PFSK-1 (cell line): ENCODE measurements around the gene RLN3.

Experiments used
- POLR2AphosphoS5 ChIP-seq: IDR thresholded peaks from 2 replicates; pipeline ENCODE4 v1.6.1; 2012; ENCODE audit warnings: low read depth, mild to moderate bottlenecking, control low read depth, low read length, moderate library complexity
- SIN3A ChIP-seq: IDR thresholded peaks from 2 replicates; pipeline ENCODE4 v1.6.1; 2012; ENCODE audit warnings: mild to moderate bottlenecking, low read length, moderate library complexity, borderline replicate concordance; ENCODE audit not compliant: insufficient read depth
- TAF1 ChIP-seq: IDR thresholded peaks from 2 replicates; pipeline ENCODE4 v1.6.1; 2012; ENCODE audit warnings: low read length, control low read depth, borderline replicate concordance; ENCODE audit not compliant: insufficient read depth
- TF ChIP-seq, protein P1 (sequence below), 2 experiments: IDR thresholded peaks; 2 replicates each; pipeline versions ENCODE4 v1.6.1 to v1.8.0; 2011 to 2012; ENCODE audit warnings: low read depth in 2 of 2, low read length in 2 of 2, control low read depth in 1 of 2, inconsistent platforms in 1 of 2, mild to moderate bottlenecking in 1 of 2, moderate library complexity in 1 of 2; ENCODE audit not compliant: insufficient read depth in 1 of 2

DNA sequence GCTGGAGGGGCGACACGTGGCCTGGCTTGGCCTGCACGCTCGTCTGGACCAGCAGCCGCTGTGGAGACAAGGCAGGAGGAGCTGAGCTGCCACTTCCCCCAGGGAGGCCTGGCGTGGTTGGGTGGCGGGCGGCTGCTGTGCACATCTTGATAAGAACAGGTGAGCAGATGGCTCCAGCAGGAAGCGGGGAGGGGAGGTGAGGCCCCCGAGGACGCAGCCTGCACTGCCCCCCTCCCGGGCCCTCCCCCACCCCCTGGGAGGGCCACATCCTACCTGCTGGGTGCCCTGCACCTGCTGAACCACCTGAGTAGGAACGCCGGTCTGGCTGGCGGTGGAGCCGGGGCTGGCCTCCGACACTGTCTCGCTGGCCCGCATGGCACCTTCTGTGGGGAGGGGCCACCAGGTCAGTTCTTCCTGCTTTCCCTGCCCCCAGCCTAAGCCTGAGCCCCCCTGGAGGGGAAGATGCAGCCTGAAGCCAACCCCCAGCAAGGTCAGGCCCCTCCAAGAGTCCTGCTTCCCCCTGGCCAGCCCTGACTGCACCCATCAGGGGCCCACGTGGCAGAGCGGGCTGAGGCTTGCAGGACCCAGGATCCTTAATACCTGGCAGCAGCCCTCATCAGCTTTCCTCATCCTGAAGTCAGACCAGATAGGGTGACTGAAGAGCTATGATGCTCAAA lies 44.6 kb upstream of the RLN3 start:
- TF ChIP-seq POLR2AphosphoS5 (no peak), SIN3A (no peak), TAF1 (no peak)
- TF ChIP-seq, protein P1, sequence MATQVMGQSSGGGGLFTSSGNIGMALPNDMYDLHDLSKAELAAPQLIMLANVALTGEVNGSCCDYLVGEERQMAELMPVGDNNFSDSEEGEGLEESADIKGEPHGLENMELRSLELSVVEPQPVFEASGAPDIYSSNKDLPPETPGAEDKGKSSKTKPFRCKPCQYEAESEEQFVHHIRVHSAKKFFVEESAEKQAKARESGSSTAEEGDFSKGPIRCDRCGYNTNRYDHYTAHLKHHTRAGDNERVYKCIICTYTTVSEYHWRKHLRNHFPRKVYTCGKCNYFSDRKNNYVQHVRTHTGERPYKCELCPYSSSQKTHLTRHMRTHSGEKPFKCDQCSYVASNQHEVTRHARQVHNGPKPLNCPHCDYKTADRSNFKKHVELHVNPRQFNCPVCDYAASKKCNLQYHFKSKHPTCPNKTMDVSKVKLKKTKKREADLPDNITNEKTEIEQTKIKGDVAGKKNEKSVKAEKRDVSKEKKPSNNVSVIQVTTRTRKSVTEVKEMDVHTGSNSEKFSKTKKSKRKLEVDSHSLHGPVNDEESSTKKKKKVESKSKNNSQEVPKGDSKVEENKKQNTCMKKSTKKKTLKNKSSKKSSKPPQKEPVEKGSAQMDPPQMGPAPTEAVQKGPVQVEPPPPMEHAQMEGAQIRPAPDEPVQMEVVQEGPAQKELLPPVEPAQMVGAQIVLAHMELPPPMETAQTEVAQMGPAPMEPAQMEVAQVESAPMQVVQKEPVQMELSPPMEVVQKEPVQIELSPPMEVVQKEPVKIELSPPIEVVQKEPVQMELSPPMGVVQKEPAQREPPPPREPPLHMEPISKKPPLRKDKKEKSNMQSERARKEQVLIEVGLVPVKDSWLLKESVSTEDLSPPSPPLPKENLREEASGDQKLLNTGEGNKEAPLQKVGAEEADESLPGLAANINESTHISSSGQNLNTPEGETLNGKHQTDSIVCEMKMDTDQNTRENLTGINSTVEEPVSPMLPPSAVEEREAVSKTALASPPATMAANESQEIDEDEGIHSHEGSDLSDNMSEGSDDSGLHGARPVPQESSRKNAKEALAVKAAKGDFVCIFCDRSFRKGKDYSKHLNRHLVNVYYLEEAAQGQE (IDR thresholded peaks at IDR 0.05; ENCODE audit: insufficient read depth in 1 of 2, low read depth in 2 of 2, low read length in 2 of 2) = no peak
